ENCODE results near the gene BCL7C. TPM values are rescaled to one million over a fixed set of nuclear protein-coding genes. Genes with fewer than 3 reads are reported as not detected.
A peak's percentile ranks its signal among the peaks of the same experiment; 100 is the strongest.

The BCL7C gene
- polyA plus RNA-seq, 1 donor = 29.0 TPM

DNA sequence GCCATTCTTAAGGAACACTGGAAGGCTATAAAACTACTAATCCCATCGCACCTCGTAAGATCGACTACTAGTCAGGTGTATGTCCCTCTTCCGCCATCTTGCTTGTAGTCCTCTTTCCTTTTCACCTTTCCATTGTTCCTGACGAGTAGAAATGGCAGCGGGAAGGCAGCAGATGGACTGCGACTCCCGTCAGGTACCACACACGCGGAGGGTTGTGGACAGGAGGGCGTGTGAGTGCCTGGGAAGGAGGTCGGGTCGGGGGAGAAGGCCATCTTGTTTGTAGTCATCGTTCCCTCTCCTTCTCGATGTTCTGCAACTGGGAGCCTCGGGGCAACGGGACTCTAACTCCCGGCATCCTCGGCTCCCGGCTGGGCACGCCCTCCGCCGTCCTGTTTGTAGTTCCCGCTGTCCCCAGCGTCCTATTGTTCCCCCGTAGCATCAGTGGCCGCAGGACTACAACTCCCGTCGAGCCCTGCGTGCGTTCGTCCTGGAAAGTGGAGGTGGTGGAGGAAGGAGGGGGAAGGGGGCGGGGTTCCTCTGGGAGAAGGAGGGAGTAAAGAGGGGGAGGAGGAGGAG lies 29.2 kb upstream of the BCL7C start:
- DNase-seq (ENCODE audit: low read depth) = peak; percentile 99

DNA sequence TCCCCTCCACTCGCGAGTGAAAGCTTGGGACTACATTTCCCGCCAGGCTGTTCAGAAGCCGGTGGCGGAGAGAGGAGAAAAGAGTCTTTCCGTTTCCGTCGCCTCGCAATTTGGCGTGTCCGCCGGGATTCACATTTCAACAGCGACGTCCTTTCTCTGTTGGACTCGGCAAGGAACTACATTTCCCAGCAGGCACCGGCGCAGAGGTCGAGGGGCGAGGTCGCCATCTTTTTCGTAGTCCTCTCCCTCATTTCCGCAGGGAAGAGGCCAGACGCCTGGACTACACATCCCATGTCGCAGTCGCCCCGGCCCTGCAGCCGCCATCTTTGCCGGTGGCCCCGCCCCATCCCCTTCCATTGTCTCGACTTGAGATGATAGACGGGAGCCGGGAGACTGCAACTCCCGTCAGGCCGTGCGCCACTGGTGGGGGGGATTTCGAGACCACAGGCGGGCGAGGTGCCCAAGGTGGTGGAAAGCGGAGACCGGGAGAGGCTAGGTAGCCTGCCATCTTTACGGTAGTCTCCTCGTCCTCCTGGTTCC lies 28.6 kb upstream of the BCL7C start:
- peak; percentile 100 for DNase-seq (ENCODE audit: low read depth)

DNA sequence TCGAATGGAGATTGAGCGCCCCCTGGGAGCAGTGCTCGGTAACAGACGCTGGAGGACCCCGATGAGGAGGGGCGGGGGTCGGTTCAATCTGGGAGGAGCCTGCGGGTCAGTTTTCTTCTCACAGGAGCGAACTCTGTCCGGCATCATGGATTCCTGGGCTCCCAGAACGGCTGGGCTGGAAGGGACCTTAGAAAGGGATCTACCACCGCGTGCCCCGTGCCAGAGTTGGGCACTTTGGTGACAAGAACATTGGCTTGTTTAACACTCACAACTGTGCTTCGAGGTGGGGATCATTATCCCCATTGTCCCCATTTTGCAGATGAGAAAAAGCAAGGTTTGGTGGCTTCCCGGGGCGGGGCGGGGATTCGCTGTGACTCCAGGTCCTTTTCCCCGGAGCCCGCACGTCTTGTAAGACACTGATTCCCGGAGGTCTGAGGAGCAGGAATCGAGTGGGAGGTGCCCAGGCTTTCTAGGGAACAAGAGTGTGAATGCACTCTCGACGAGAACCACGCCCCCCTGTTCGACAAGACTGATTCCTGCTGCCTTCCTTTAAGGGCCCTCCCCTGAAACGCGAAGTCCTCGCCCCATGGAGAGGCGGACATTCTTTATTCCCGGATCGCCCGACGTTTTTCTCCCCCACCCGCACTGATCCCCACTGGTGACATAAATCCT lies 28.0 kb upstream of the BCL7C start:
- DNase-seq (ENCODE audit: low read depth) = peak; percentile 83

DNA sequence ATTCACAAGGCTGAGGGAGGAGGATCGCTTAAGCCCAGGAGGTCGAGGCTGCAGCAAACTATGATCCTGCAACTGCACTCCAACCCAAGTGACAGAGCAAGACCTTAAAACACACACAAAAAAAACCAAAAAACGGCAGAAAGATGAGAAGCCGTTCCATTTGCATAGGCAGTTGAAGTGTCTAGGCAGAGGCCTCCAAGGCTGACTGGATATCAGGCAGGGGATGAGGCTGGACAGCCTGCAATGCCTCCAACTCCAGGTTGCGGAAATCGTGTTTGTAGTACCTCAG lies 27.5 kb upstream of the BCL7C start:
- DNase-seq (ENCODE audit: low read depth) = no peak

DNA sequence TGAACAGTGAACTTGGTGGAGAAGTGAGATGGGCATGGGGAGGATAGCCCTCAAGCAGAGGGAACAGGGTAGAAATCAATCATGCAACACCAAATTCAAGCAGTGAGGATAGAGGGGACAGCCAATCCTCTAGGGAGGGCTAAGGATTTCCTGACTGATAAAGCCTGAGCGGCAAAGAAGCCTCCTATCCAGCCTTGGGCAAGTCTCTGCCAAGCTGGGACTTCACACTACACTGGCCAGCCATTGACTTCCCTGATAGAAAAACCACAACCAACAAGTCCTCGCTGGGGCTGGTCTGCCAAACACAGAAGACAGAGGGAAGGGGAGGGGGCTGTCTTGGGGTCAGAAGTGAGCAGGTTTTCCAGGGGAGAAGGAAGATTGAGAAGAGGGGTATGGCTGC lies 27.0 kb upstream of the BCL7C start:
- DNase-seq (ENCODE audit: low read depth) = no peak

DNA sequence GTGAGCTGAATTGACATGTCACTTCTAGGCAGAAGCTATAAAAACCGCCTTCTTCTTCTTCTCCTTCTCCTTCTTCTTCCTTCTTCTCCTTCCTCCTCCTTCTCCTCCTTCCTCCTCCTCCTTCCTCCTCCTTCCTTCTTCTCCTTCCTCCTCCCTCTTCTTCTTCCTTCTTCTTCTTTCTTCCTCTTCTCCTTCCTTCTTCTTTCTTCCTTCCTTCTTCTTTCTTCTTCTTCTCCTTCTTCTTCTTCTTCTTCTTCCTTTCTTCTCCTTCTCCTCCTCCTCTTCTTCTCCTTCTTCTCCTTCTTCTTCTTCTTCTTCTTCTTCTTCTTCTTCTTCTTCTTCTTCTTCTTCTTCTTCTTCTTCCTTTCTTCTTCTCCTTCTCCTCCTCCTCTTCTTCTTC lies 24.7 kb upstream of the BCL7C start:
- no peak for DNase-seq (ENCODE audit: low read depth)

DNA sequence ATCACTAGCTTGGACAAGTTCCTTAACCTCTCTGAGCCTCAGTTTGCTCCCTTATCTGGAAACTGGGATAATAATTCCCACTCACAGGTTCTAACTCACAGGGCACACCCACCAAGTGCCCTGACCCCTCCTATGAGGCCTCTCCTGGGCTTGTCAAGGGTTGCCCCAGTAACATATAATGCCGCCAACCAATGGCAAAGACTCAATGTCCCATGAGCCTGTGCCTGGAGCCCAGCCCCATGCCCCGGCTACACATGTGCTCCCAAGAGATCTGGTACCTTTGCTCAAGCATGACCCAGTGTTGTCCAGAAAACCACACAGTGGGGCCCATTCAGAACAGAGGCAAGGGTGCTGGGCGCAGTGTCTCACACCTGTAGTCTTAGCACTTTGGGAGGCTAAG lies 21.0 kb upstream of the BCL7C start:
- DNase-seq (ENCODE audit: low read depth) = no peak

DNA sequence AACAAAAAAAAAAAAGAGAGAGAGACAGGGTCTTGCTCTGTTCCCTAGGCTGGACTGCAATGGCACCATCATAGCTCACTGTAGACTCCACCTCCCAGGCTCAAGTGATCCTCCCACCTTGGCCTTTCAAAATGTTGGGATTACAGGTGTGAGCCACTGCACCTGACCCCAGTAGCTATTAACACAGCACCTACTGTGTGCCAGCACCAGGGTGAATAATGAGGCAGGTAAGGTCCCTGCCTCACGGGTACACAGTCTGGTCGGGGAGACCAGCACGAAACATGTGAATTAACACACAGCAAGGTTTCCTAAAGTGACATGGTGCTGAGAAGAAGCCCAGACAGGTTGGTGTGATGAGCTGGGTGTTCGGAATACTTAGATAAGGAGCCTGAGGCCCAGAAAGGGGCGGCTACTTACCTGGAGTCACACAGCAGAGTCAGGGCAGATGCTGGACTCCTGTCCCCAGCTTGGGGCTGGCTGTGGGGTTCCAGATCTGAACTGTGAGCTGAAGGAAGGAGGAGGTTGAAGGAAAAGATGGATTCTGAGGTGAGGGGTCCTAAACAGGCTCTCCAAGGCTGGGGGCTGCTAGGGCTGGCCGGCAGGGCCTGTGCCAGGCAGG lies 19.0 kb upstream of the BCL7C start:
- DNase-seq (ENCODE audit: low read depth) = no peak

DNA sequence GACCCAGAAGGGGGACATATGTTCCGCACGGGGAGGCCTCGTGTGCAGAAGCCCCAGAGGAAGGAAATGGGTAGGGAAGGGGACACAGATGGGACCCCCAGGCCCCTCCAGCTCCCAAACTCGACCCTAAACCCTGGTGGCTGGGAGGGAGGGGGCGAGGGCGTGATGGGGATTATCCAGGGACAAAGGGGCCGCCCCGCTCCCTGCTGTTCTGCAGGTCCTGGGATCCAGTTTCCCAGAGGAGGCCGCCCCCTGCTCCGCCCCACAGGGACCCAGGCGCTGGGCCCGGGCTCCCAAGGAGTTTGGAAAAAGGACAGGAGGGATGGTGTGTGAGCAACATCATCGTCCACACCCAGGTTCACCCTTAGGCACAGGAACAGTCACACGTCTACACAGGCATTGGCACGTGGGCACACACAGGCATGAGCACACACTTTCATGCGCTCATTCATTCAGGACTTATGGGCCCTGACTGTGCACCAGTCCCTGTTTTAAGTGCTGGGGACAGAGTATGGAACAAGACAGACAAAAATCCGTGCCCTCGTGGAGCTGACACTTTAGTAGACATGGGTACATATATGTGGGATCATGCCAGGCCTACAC lies 16.7 kb upstream of the BCL7C start:
- DNase-seq (ENCODE audit: low read depth) = no peak

DNA sequence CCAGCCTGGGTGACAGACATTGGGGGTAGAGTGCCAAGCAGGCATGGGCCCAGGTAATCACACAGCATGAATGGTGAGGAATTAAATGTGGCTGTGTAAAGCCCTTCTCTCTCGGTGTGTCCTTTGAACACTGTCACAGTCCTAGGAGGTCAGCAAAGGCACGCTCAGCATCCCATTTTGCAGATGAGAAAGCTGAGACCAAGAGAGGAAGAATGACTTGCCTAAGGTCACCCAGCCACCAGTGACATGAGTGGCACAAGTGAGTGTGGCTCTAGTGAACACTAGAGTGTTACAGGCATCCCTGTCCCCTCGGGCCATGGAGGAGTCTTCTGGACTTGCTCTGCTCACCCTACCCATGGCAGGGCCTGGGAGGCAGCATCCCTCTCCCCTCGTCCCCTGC lies 13.2 kb upstream of the BCL7C start:
- DNase-seq (ENCODE audit: low read depth) = no peak

DNA sequence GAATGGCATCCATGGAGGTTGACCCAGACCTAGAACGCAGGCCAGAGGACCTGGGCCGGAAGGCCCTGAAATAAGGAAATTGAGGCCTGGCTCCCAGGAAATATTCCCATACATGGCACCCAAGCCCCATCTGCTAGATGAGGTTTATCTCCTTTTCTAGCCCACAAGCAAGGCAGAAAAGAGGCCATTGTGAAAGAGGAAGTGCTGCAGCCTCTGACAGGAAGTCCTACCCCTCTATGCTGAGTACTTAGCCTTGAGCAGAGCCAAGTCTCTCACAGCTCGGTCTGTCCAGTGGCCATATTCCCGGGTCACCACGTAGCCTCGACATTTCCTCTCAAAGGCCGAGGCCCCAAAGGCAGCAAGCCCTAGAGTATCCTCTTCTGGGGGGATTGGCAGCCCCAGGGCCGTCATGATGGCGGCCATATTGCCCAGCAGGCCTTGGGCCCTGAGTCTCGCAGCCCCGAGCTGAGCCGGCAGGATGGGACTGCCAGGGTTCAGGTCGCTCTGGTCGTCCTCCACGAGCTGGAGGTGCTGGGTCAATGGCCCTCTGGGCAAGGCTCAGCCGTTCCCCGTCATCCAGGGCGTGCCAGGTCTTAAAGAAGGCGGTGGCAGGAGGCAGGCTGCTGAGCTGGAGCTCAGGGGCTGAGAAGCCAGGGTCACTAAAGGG lies 10.4 kb upstream of the BCL7C start:
- DNase-seq (ENCODE audit: low read depth) = no peak

DNA sequence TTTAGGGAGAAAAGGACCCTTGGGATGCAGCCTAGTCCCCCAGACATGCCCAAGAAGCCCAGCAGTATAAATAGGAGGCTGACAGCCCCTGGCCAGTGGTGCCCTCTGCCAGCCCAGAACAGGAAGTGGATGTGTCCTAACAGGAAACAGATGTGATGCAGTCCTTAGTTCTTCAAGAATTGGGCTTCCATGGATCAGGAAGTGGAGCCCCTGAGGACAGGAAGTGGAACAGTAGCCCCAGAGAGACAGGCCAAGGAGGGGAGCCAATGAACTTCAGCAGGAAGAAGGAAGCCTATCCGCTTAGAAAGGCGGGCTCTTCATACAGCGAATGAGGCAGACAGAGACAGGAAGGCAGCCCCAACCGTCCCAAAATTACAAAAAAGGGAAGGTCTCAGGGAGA lies 9.7 kb upstream of the BCL7C start:
- DNase-seq (ENCODE audit: low read depth) = no peak

DNA sequence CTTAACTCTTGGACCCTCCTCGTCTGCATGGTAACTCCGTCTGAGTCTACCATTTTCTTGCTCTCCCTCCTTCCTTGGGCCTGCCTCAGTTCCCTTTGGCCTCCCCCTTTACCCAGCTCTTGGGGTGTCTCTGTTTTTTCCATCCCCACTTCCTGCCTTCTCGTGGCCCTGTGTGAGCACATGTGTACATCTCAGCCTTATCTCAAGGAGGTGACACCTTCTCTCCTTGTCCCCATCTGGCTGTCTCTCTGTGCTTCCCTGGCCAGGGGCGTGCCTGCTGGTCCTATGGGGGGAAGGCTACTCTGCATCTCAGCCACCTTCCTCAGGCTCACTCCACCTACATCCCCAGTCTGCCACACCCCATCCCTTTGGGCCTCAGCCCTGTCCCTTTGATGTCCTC lies 9.1 kb upstream of the BCL7C start:
- no peak for DNase-seq (ENCODE audit: low read depth)

DNA sequence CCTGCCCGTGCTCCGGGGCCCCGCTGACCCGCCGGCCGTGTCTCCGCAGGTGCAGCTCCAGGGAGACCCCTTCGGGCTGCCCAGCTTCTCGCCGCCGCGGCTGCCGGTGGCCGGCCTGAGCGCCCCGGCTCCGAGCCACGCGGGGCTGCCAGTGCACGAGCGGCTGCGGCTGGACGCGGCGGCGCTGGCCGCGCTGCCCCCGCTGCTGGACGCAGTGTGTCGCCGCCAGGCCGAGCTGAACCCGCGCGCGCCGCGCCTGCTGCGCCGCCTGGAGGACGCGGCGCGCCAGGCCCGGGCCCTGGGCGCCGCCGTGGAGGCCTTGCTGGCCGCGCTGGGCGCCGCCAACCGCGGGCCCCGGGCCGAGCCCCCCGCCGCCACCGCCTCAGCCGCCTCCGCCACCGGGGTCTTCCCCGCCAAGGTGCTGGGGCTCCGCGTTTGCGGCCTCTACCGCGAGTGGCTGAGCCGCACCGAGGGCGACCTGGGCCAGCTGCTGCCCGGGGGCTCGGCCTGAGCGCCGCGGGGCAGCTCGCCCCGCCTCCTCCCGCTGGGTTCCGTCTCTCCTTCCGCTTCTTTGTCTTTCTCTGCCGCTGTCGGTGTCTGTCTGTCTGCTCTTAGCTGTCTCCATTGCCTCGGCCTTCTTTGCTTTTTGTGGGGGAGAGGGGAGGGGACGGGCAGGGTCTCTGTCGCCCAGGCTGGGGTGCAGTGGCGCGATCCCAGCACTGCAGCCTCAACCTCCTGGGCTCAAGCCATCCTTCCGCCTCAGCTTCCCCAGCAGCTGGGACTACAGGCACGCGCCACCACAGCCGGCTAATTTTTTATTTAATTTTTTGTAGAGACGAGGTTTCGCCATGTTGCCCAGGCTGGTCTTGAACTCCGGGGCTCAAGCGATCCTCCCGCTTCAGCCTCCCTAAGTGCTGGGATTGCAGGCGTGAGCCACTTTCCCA lies 8.4 kb upstream of the BCL7C start:
- DNase-seq (ENCODE audit: low read depth) = no peak

DNA sequence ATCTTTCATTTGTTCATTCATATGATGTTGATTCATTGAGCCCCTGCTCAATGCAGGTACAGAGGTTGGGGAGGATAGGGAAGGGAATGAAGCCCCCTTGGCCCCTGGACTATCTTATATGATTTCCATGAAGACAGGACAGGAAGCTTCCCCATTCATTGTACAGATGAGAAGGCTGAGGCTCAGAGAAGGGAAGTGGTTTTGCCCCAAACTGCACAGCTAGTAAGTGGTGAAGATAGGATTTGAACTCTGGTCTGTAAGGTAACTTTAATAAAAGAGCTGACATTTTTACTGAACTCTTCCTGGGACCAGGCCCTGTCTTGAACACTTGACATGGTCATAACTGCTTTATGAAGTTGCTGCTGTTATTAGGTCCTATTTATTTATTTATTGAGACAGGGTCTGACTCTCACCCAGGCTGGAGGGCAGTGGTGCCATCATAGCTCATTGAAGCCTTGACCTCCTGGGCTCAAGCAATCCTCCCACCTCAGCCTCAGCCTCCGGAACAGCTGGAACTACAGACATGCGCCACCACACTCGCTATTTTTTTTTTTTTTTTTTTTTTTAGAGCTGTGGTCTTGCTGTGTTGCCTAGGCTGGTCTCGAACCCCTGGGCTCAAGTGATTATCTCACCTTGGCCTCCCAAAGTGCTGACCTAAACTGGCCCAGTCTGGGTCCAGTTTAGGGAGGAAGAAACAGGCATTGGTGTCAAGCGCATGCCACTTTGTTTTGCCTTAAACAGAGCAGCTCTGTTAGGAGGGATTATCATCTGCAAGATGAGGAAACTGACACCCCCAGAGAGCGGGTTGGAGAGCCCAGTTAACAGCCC lies 7.5 kb upstream of the BCL7C start:
- no peak for DNase-seq (ENCODE audit: low read depth)

DNA sequence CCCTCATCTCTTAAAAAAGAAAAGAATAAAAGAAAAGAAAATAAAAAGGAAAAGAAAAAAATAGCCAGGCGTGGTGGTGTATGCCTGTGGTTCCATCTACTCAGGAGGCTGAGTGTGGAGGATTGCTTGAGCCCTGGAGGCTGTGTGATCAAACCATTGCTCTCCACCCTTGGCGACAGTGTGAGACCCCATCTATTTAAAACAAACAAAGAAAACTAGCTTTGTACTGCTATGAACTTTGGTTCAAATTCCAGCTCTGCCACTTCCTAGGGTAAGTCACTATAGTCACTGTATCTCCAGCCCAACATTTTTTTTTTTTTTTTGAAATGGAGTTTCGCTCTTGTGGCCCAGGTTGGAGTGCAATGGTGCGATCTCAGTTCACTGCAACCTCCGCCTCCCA lies 6.7 kb upstream of the BCL7C start:
- DNase-seq (ENCODE audit: low read depth) = no peak

DNA sequence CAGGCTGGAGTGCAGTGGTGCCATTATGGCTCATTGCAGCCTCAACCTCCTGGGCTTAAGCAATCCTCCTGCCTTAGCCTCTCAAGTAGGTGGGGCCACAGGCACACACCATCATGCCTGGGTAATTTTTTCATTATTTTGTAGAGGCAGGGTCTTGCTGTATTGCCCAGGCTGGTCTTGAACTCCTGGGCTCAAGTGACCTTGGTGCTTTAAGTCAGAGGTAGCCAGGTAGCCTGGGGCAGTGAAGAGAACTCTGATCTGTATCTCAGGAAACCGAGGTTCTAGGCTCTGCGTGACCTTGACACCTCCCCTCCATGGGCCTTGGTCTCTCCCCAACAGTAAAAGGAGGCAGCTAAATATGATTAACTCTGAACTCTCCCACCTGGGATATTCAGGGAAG lies 5.9 kb upstream of the BCL7C start:
- DNase-seq (ENCODE audit: low read depth) = no peak

DNA sequence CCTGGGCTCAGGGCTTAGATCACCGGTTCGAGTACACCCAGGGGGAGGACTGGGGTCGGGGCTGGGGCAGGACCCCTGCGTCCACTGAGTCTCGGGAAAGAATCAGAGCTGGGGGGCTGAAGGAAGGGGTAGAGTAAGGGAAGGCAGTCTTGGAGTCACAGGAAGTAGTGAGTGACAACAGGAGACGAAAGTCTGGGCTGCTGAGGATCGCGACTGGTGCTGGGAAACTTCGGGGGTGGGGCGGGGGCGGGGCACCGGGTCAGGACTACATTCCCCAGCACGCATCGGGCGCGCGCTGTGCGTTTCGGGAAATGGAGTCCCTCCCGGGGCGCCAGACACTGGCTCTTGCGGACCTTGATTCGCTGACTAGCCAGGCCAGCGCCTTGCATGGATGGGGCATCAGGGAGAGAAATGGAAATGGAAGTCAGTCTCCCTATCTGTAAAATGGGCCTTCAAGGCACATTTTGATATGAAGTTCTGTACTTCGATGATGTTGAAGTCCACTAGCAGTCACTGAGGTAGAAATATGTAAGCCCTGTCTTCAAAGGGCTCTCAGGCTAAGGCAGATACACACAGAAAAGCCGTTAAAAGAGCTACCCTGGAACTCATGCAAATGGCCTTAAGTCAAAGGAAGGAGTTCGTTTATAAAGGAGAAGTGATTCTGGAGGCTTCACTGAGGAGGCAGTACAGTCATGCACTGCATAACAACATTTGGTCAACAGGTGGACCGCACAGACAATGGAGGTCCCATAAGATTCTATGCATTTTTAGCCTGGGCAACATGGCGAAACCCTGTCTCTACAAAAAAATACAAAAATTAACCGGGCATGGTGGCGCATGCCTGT lies 3.2 kb upstream of the BCL7C start:
- peak; percentile 76 for DNase-seq (ENCODE audit: low read depth)

DNA sequence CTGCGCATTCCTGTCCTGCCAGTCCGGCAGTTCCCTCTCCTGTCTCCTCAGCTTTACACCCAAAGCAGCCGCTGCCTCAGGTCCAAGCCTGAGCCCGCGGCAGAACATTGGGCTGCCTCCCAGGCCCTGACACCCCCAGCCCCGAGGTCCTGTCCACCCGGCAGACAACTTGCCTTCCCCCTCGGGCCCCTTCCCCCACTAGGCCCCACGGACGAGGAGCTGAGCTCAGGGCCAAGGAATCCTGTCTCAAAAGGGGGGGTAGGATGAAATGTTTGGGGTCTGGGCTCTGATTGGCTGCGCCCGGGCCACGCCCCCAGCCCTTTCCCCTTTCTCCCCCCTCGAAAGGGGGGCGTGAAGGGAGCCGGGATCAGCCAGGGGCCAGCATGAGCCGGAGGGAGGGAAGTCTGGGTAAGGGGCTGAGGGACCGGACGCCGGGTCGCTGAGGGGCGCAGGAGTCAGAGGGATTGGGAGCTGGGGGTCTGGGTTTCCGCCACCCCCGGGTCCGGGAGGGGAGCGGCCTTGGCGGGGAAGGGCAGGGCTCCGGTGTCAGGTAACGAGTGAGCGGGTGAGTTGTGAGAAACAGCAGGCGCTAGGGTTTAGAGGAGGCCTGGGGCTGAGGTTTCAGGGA lies 2.5 kb upstream of the BCL7C start, which contains the start of gene CTF1:
Gene CTF1, plus strand, starts transcription at position 354 of the 628 bp plus-strand sequence. Its CDS starts 30 bp downstream, at position 384.
- peak; percentile 65 for DNase-seq (ENCODE audit: low read depth)
